ENCODE measurements around the gene IRF7. TPM values are rescaled to one million over a fixed set of nuclear protein-coding genes. Genes with fewer than 3 reads are reported as not detected.

The IRF7 gene
- total and polyA plus RNA-seq, 12 donors: 0.81 to 87.6 (median 11.2) TPM

- WGBS, 4 donors: 92 to 95% (median 95%) methylated on average over 26 of the region's 26 CpGs
- intact Hi-C loops (cut with DNase I): no loop called here
- Histone ChIP-seq H3K4me1 (replicated peaks in 1 of 2) (peaks cover 12 to 17% of the 10 kb centered on the region in 2 donors), H3K36me3 (replicated peaks in 1 of 2) (peaks cover 0 to 82% of the 10 kb centered on the region in 2 donors), H3K27me3 (no peaks in the 10 kb centered on the region), H3K9me3 (replicated peaks in 1 of 3) (no peaks in the 10 kb centered on the region), H3K4me3 (no peak overlapping the region), H3K27ac (no peak overlapping the region)
- TF ChIP-seq, protein P1, sequence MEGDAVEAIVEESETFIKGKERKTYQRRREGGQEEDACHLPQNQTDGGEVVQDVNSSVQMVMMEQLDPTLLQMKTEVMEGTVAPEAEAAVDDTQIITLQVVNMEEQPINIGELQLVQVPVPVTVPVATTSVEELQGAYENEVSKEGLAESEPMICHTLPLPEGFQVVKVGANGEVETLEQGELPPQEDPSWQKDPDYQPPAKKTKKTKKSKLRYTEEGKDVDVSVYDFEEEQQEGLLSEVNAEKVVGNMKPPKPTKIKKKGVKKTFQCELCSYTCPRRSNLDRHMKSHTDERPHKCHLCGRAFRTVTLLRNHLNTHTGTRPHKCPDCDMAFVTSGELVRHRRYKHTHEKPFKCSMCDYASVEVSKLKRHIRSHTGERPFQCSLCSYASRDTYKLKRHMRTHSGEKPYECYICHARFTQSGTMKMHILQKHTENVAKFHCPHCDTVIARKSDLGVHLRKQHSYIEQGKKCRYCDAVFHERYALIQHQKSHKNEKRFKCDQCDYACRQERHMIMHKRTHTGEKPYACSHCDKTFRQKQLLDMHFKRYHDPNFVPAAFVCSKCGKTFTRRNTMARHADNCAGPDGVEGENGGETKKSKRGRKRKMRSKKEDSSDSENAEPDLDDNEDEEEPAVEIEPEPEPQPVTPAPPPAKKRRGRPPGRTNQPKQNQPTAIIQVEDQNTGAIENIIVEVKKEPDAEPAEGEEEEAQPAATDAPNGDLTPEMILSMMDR (IDR thresholded peaks at IDR 0.05): no peak
- TF ChIP-seq POLR2A (IDR thresholded peaks at IDR 0.05): no peak
- no peak for DNase-seq
These were observed 26.0 kb downstream of the IRF7 start for GRCh38 chr11:589798-590197.

DNA sequence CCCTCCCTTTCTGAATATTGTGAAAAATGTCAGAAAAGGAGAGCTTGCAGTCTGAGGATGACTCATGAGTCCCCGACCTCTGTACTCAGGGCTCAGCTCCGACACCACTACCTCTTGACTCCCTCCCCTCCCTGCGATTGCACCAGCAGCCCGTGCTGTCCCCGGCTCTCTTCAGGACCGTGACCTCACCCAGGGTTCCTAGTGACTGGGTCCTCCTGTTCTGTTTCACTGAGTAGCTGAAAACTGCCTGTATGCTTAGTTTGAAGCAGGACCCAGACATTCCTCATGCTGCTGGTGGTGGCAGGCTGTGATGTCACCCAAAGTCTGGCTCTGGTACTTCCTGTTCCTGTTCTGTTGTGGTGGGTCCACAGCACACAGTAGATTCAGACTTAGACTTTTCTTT, 27.8 kb downstream of the IRF7 start:
- peak; percentile 85 to 98 (median 97) for DNase-seq
- Histone ChIP-seq H3K27me3 (no peaks in the 10 kb centered on the region), H3K9me3 (replicated peaks in 1 of 3) (no peaks in the 10 kb centered on the region), H3K4me3 (no peak overlapping the region), H3K27ac (peak overlapping the region; percentile 67 to 90 (median 81)), H3K36me3 (replicated peaks in 1 of 2) (peaks cover 0 to 78% of the 10 kb centered on the region in 2 donors), H3K4me1 (replicated peaks in 1 of 2) (peaks cover 12 to 17% of the 10 kb centered on the region in 2 donors)
- WGBS, 4 donors: 18 to 27% (median 21%) methylated on average over 6 of the region's 6 CpGs
- TF ChIP-seq, protein P1 (IDR thresholded peaks at IDR 0.05): no peak
- TF ChIP-seq POLR2A (IDR thresholded peaks at IDR 0.05): peak in 1 of 2 donors; percentile 40
- intact Hi-C loops (cut with DNase I): no loop called here

GRCh38 chr11:587546-587945, 28.2 kb downstream of the IRF7 start:
- Histone ChIP-seq H3K4me3 (no peak overlapping the region), H3K9me3 (replicated peaks in 1 of 3) (no peaks in the 10 kb centered on the region), H3K27me3 (no peaks in the 10 kb centered on the region), H3K27ac (peak overlapping the region; percentile 60 to 90 (median 67)), H3K36me3 (replicated peaks in 1 of 2) (peaks cover 0 to 78% of the 10 kb centered on the region in 2 donors), H3K4me1 (replicated peaks in 1 of 2) (peaks cover 12 to 17% of the 10 kb centered on the region in 2 donors)
- no peak for DNase-seq
- no peak for TF ChIP-seq POLR2A (IDR thresholded peaks at IDR 0.05)
- TF ChIP-seq, protein P1 (IDR thresholded peaks at IDR 0.05): no peak
- WGBS, 4 donors: 53 to 56% (median 56%) methylated on average over 8 of the region's 8 CpGs
- intact Hi-C loops (cut with DNase I): no loop called here

DNA sequence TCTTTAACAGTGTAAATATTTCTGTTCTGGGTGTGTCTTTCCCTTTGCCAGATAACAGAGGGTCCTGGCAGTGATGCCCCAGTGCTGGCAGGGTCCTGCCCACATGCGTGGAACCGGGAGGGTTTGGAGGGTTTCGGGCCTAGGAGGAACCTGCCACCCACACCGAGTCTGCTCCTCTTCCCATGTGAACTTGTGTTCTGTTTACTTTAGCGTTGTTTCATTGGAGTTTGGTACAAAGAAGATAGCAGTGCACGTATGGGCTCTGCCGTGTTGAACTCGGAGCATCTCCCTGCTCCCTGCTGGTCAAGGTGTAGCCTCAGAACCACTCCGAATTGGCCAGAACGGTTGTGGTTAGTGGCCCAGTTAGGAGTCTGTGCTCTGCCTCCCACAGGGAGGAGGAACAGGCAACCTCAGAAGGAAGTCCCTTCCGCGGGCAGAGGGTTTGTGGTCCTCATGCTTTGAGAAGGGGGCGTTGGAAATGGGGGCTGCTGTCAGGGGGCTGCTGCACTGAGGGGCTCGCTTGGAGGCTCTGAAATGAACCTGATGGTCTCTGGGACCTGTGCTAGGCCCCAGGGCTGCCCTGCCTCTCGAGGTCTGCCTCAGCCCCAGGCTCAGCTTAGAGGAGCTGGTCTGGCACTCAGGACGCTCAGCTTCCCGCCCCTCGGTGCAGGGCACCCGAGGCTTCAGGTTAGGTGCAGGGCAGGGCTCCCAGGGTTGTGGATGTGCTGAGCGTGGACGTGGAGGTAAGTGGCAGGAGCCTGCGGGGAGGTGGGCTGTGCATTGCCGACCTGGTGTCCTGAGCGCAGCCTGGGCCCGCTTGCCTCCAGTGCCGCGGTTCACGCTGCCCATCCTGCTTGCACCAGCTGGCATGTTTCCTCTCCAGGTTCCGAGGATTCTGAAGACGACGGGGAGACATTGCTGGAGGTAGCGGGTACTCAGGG, 29.1 kb downstream of the IRF7 start:
- intact Hi-C loops (cut with DNase I): no loop called here

More for the DNA sequence above, 29.1 kb downstream of the IRF7 start:
- no peaks in the 10 kb centered on the region for H3K27me3 ChIP-seq
- TF ChIP-seq, protein P1 (IDR thresholded peaks at IDR 0.05): no peak
- TF ChIP-seq POLR2A (IDR thresholded peaks at IDR 0.05): no peak
- no peaks in the 10 kb centered on the region for H3K9me3 ChIP-seq (replicated peaks in 1 of 3)
- no peak overlapping the region for H3K4me3 ChIP-seq
- peaks cover 0 to 79% of the 10 kb centered on the region in 2 donors for H3K36me3 ChIP-seq (replicated peaks in 1 of 2)
- 90 to 92% (median 91%) methylated on average over 23 to 32 of the region's 32 CpGs for WGBS, 4 donors
- DNase-seq: no peak
- peak overlapping the region in 2 of 5 donors; percentile 81 to 90 for H3K27ac ChIP-seq
- H3K4me1 ChIP-seq (replicated peaks in 1 of 2): peaks cover 12 to 17% of the 10 kb centered on the region in 2 donors

All from adrenal gland (tissue), 12 donors.